ENCODE results near the gene SUFU. TPM values are rescaled to one million over a fixed set of nuclear protein-coding genes. Genes with fewer than 3 reads are reported as not detected.
"Not testable (repeated sequence)": the region's sequence is repeated elsewhere in the genome, so short reads cannot be mapped to it uniquely, and the experiment has no call there.

Gene SUFU
- total RNA-seq, 2 donors from 2014 or later: 6.8 to 10.9 TPM

DNA sequence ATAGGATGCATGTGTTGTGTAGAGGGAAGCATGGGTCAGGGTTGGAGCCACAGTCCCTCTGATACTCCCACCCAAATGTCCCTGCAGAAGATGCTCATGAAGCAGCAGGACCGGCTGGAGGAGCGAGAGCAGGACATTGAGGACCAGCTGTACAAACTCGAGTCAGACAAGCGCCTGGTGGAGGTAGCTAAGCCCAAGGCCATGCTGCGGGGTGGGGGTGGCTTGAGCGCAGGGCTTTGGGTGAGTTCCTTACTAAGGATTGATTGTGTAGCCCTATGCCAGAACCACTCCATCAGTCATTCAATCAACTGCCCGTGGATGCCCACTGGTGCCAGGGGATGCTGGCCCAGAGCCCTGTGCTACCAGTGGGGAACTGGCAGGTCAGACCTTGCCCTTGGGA lies 150.8 kb downstream of the SUFU start:
- no peaks in the 10 kb centered on the region for H3K27me3 Mint-ChIP-seq
- no peaks in the 10 kb centered on the region for H3K9me3 Mint-ChIP-seq
- H3K4me3 Mint-ChIP-seq: no peak overlapping the region
- ATAC-seq (no peak), DNase-seq (ENCODE audit: low spot score) (no peak)
- H3K36me3 Mint-ChIP-seq: peaks cover 5% of the 10 kb centered on the region
- peak overlapping the region; percentile 93 to 98 for H3K27ac Mint-ChIP-seq
- peaks cover 39 to 55% of the 10 kb centered on the region in 2 donors for H3K4me1 Mint-ChIP-seq (ENCODE audit: low read depth in 2 of 2)

DNA sequence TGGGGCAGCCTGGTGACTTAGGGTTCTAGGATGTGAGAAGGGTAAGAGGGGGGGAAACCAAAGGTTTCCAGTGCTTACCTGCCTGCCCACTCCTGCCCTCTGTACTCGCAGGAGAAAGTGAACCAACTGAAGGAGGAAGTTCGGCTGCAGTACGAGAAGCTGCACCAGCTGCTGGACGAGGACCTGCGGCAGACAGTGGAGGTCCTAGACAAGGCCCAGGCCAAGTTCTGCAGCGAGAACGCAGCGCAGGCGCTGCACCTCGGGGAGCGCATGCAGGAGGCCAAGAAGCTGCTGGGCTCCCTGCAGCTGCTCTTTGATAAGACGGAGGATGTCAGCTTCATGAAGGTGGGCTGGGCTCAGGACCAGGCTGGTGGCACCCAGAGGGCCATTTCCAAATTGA lies 151.2 kb downstream of the SUFU start:
- Mint-ChIP-seq H3K9me3 (no peaks in the 10 kb centered on the region), H3K27ac (peak overlapping the region in 1 of 2 donors; percentile 93), H3K27me3 (no peaks in the 10 kb centered on the region), H3K36me3 (peaks cover 5% of the 10 kb centered on the region), H3K4me1 (ENCODE audit: low read depth in 2 of 2) (peaks cover 39 to 53% of the 10 kb centered on the region in 2 donors), H3K4me3 (no peak overlapping the region)
- DNase-seq (ENCODE audit: low spot score) (no peak), ATAC-seq (no peak)

DNA sequence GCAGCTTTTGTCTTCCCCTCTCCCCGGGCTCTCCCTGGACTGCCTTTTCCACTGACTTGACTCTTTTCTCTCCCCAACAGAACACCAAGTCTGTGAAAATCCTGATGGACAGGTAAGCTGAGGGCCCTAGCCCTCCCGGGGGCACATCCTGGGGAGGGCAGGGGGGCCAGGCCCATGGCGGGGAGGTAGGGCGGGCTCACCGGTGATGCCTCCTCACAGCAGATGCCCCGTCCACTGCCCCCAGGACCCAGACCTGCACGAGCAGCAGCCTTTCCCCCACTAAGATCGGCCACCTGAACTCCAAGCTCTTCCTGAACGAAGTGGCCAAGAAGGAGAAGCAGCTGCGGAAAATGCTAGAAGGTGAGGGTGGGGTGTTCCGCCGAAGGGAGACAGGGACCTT lies 152.3 kb downstream of the SUFU start:
- ATAC-seq: no peak
- H3K36me3 Mint-ChIP-seq: peaks cover 5% of the 10 kb centered on the region

DNA sequence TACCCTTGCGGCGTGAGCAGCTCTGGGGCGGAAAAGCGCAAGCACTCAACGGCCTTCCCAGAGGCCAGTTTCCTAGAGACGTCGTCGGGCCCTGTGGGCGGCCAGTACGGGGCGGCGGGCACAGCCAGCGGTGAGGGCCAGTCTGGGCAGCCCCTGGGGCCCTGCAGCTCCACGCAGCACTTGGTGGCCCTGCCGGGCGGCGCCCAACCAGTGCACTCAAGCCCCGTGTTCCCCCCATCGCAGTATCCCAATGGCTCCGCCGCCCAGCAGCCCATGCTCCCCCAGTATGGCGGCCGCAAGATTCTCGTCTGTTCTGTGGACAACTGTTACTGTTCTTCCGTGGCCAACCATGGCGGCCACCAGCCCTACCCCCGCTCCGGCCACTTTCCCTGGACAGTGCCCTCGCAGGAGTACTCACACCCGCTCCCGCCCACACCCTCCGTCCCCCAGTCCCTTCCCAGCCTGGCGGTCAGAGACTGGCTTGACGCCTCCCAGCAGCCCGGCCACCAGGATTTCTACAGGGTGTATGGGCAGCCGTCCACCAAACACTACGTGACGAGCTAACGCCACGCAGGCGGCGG lies 153.1 kb downstream of the SUFU start:
- peaks cover 36 to 50% of the 10 kb centered on the region in 2 donors for H3K4me1 Mint-ChIP-seq (ENCODE audit: low read depth in 2 of 2)
- H3K4me3 Mint-ChIP-seq: no peak overlapping the region
- ATAC-seq (no peak), DNase-seq (ENCODE audit: low spot score) (no peak)
- H3K36me3 Mint-ChIP-seq: peaks cover 5% of the 10 kb centered on the region
- H3K9me3 Mint-ChIP-seq: no peaks in the 10 kb centered on the region
- no peaks in the 10 kb centered on the region for H3K27me3 Mint-ChIP-seq
- peak overlapping the region in 1 of 2 donors; percentile 93 for H3K27ac Mint-ChIP-seq

More for the DNA sequence above, 152.3 kb downstream of the SUFU start:
- no peak for DNase-seq (ENCODE audit: low spot score)
- Mint-ChIP-seq H3K27ac (no peak overlapping the region), H3K27me3 (no peaks in the 10 kb centered on the region), H3K4me1 (ENCODE audit: low read depth in 2 of 2) (peaks cover 39 to 49% of the 10 kb centered on the region in 2 donors), H3K4me3 (no peak overlapping the region), H3K9me3 (no peaks in the 10 kb centered on the region)

DNA sequence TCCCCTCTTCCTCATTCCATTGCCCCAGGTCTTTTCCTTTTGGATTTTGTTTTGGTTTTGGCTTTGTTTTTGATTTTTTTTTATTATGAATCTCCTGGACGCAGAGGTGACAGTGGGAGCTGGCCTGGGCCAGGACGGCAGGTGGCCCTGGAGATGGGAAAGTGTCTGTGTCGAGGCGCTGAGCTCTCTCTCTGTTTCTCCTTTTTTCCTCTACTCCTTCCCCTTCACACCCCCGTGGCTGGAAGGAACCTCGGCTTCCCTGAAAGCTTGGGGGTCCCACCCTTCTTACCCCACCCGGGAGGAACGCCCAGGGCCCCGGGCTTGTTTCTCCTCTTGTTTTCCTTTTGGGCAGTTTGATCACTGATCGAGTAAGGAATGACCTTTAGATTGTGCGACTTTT lies 153.7 kb downstream of the SUFU start:
- H3K27ac Mint-ChIP-seq: peak overlapping the region; percentile 68 to 93
- peaks cover 31 to 47% of the 10 kb centered on the region in 2 donors for H3K4me1 Mint-ChIP-seq (ENCODE audit: low read depth in 2 of 2)
- H3K9me3 Mint-ChIP-seq: no peaks in the 10 kb centered on the region
- DNase-seq (ENCODE audit: low spot score): no peak
- ATAC-seq: no peak
- H3K4me3 Mint-ChIP-seq: no peak overlapping the region
- H3K36me3 Mint-ChIP-seq: peaks cover 5% of the 10 kb centered on the region
- H3K27me3 Mint-ChIP-seq: no peaks in the 10 kb centered on the region

DNA sequence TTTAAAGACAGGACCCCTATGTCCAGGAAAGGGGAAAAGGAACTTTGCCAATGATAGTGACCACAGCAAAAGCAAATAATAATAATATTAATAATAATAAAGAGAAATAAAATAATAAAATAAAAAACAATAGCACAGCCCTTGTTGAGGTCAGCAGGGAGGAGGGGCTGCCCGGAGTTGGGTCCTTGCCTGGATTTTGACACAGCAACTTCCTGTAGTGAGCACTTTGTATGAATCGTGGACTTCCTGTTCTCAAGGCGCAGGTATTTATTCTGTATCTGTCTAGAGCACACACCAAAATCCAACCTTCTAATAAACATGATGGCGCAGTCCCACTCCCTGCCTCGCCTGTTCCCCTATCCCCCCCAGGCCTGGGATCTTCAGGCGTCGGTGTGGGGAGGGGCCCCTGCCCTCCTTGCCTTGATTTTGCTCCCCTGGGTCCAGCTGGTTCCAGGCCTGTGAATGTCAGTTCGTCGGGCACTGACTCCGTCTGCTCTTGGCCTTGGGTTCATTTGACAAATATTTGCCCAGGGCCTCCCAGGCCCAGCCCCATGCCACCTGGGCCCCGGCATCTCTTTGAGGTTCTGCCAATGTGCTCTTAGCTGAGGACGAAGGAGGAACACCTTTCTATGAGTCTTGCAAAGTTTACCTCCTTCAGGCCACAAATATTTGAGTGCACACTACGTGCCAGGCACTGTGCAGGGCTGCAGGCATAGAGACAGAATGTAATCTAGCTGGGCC lies 154.4 kb downstream of the SUFU start:
- peak overlapping the region; percentile 68 to 93 for H3K27ac Mint-ChIP-seq
- DNase-seq (ENCODE audit: low spot score): no peak
- no peak for ATAC-seq
- H3K27me3 Mint-ChIP-seq: no peaks in the 10 kb centered on the region
- H3K36me3 Mint-ChIP-seq: peaks cover 5% of the 10 kb centered on the region
- H3K4me1 Mint-ChIP-seq (ENCODE audit: low read depth in 2 of 2): peaks cover 24 to 43% of the 10 kb centered on the region in 2 donors
- H3K9me3 Mint-ChIP-seq: no peaks in the 10 kb centered on the region
- H3K4me3 Mint-ChIP-seq: peak overlapping the region; percentile 35

DNA sequence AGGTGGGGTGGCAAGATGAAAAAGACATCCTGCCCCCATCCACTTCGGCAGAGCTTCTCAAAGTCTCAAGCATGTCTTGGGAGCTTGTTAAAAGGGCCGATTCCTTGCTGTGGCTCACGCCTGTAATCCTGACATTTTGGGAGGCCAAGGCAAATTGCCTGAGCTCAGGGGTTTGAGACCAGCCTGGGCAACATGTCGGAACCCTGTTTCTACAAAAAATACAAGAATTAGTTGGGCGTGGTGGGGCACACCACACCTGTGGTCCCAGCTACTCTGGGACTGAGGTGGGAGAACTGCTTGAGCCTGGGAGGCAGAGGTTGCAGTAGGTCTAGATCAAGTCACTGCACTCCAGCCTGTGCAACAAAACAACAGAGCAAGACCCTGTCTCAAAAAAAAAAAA lies 155.0 kb downstream of the SUFU start:
- Mint-ChIP-seq H3K4me1 (ENCODE audit: low read depth in 2 of 2) (peaks cover 17 to 36% of the 10 kb centered on the region in 2 donors), H3K4me3 (no peak overlapping the region), H3K27me3 (no peaks in the 10 kb centered on the region), H3K27ac (peak overlapping the region; percentile 68 to 93), H3K9me3 (no peaks in the 10 kb centered on the region), H3K36me3 (peaks cover 5% of the 10 kb centered on the region)
- DNase-seq (ENCODE audit: low spot score) (no peak), ATAC-seq (no peak)

DNA sequence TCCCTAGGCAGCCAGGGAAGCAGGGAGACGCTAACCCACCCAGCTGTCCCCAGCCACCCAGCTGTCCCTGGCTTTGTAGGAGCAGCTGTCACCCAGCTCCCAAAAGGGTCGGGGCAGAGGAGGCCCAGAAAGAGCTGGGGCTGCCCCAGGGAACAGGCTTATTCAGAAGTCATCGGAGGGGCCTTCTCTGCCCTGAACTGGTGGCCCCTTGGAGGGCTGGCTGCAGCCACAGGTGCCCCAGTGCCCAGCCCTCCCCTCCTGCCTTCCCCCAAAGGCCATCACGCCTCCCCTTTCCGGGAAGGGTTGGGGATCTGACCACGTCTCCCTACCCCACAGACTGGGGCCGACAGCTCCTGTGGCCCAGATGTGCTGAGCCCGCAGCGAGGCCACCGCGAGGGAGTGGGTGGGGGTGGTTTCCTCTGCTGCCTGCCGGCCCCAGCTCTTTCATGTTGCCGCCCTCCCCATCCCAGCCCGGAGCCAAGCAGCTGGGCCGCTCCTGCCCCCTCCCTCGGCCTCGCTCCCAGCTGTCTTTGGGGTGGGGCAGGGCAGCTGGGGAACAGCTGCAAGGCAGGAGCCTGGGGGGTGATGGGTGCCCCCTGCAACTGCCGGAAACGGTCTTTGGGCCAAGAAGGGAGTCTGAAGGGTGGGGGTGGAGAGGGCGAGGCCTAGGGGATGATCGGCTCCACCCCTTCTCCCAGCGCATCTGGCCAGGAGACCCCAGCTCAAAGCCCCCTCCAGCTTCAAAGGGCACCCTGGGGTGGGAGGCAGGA lies 157.3 kb downstream of the SUFU start:
- Mint-ChIP-seq H3K27ac (peak overlapping the region; percentile 88 to 93), H3K9me3 (no peaks in the 10 kb centered on the region), H3K4me1 (ENCODE audit: low read depth in 2 of 2) (peaks cover 16 to 28% of the 10 kb centered on the region in 2 donors), H3K27me3 (no peaks in the 10 kb centered on the region), H3K36me3 (peaks cover 5% of the 10 kb centered on the region), H3K4me3 (peak overlapping the region; percentile 50)
- peak; percentile 94 for DNase-seq (ENCODE audit: low spot score)
- ATAC-seq: peak; percentile 93 to 95

DNA sequence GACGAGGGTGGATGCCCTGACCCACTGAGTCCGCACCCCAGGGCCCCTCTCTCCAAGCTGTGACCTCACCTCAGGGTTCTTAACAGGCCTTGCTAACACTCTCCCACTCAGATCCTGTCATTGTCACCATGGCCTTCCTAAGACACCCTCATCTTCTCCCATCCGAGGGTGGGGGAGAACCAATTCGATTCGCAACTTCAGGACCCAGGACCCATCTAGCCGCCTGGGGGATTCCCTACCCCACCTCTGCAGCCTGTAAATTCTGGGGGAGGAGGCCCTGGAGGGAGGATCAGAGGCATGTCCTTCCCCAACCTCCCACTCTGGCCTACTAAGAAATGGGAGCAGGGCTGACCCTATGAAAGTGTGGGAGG lies 157.9 kb downstream of the SUFU start:
- H3K4me3 Mint-ChIP-seq: peak overlapping the region; percentile 50
- ATAC-seq (peak; percentile 64 to 65), DNase-seq (ENCODE audit: low spot score) (no peak)
- H3K36me3 Mint-ChIP-seq: peaks cover 5% of the 10 kb centered on the region
- no peaks in the 10 kb centered on the region for H3K9me3 Mint-ChIP-seq
- peak overlapping the region; percentile 88 to 93 for H3K27ac Mint-ChIP-seq
- H3K4me1 Mint-ChIP-seq (ENCODE audit: low read depth in 2 of 2): peaks cover 16 to 28% of the 10 kb centered on the region in 2 donors
- no peaks in the 10 kb centered on the region for H3K27me3 Mint-ChIP-seq

DNA sequence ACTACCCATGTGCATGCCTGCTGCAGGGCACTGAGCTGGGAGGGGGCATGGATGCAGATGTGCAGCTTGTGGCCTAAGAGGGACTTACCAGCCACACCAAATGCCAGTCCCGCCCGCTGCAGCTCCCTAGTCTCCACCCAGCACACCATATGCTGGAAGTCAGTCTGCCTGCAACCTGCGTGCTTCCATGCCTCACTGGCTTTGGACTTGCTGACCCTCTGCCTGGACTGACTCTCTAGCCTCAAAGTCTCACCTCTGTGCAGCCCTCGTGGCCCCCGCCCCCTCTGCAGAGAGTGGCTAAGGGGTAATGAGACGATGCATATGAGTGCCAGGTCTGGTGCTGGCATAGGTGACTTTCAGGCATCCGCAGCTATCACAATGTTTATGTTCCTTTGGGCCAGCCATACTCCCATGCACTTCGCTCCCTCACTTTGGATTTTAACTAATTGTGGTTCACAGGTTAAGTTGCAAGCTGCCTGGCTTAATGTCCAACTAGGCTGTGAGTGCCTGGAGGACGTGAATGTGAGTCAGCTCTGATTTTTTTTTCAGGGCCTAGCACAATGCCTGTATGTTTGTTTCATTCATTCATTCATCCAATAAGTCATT lies 162.2 kb downstream of the SUFU start:
- Mint-ChIP-seq H3K4me1 (ENCODE audit: low read depth in 2 of 2) (peaks cover 6 to 17% of the 10 kb centered on the region in 2 donors), H3K27me3 (no peaks in the 10 kb centered on the region), H3K9me3 (no peaks in the 10 kb centered on the region), H3K27ac (no peak overlapping the region), H3K4me3 (no peak overlapping the region), H3K36me3 (no peaks in the 10 kb centered on the region)
- ATAC-seq (no peak), DNase-seq (ENCODE audit: low spot score) (no peak)

DNA sequence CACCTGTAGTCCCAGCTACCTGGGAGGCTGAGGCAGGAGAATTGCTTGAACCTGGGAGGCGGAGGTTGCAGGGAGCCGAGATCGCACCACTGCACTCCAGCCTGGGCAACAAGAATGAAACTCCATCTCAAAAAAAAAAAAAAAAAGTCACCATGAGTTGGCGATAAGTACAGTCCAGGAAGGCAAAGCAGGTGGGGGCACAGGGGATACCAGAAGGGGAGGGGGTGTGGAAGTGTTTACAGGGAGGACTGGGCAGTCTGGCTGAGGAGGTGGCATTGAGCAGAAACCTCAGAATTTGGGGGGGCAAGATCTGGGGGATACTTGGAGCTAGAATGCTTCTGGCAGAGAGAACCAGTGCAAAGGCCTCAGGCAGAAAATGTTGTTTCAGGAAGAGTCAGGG lies 163.6 kb downstream of the SUFU start:
- H3K36me3 Mint-ChIP-seq; H3K4me1 Mint-ChIP-seq (ENCODE audit: low read depth in 2 of 2); H3K4me3 Mint-ChIP-seq; H3K9me3 Mint-ChIP-seq; H3K27me3 Mint-ChIP-seq; DNase-seq (ENCODE audit: low spot score); ATAC-seq: not testable (repeated sequence)
- peak overlapping the region in 1 of 2 donors; percentile 19 for H3K27ac Mint-ChIP-seq

DNA sequence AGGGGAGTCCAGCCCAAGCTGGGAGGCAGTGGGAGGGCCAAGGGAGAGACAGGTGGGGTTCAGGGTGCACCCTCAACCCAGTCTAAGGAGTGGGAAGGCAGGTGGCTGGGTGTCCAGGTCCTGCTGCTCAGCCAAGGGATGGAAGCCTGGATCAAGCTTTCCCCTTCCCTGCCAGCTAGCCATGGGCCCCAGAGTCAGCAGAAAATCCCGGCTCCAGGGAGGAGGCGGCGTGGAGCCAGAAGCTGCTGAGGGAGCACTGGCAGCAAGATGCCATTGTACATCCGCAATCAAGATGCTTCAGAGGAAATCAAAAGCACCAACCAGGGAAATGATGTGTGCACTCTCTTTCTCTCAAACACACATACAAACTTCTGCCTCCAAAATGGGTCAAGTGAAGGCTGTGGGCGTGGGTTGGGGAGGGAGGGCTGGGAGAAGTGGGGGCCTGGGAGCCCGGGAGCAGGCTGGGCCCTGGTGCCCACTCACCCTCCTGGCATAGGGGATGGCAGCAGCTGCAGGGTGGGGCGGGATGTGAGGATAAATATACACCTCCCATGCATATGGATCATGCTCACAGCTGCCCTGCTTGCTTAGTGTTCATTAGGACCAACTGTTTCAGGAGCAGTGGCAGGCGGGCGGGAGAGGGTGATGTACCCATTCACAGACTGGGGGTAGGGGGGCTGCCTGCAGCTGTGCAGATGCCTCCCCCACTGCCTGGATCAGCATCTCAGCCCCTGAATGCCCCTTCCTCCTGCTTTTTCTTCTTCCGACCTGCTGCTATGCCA lies 164.7 kb downstream of the SUFU start:
- H3K36me3 Mint-ChIP-seq: no peaks in the 10 kb centered on the region
- ATAC-seq: no peak
- H3K27me3 Mint-ChIP-seq: no peaks in the 10 kb centered on the region
- peaks cover 1 to 8% of the 10 kb centered on the region in 2 donors for H3K4me1 Mint-ChIP-seq (ENCODE audit: low read depth in 2 of 2)
- H3K4me3 Mint-ChIP-seq: no peak overlapping the region
- DNase-seq (ENCODE audit: low spot score): no peak
- peak overlapping the region in 1 of 2 donors; percentile 19 for H3K27ac Mint-ChIP-seq
- H3K9me3 Mint-ChIP-seq: no peaks in the 10 kb centered on the region
